Amniotic epithelial cell (primary cell): Measurements from ENCODE around the gene NOTCH1.
"Not testable (repeated sequence)": the region's sequence is repeated elsewhere in the genome, so short reads cannot be mapped to it uniquely, and the experiment has no call there.

Experiments used
- DNase-seq: peaks from one replicate; pipeline ENCODE4 v3.0.0-alpha.2; 2010; ENCODE audit warnings: low read depth

The NOTCH1 gene

DNA sequence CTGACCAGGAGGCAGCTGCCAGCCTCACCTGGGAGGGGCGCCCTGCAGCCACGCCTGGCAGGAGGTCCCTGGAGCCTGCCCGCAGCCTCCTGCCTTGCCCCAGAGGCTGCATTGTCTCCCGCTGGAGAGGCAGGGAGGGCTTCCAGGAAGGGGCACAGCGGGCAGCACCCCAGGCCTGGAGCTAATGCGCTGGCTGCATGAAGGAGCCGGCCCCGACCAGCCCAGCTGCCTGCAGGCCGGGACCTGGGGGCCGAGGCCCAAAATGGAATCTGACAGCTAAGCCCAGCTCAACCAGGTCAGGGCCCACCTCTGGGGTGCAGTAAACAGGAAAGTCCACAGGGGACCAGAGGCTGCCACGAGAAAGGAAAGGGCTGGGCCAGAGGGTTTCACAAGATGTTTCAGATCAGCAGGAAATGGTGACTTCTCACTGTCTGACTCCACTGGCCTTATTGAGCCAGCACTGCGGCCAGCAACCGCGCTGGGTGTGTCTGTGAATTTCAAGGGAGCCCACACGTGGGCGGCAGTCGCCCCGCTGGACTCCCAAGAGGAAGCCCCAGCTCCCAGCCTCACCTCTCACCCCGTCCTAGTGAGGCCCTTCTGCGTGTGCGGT, 18.6 kb upstream of the NOTCH1 start:
- DNase-seq, result peak; percentile 88

GRCh38 chr9:136563646-136564325, 17.9 kb upstream of the NOTCH1 start:
- DNase-seq, result no peak

GRCh38 chr9:136562746-136563495, 17.1 kb upstream of the NOTCH1 start:
- DNase-seq, result no peak

DNA sequence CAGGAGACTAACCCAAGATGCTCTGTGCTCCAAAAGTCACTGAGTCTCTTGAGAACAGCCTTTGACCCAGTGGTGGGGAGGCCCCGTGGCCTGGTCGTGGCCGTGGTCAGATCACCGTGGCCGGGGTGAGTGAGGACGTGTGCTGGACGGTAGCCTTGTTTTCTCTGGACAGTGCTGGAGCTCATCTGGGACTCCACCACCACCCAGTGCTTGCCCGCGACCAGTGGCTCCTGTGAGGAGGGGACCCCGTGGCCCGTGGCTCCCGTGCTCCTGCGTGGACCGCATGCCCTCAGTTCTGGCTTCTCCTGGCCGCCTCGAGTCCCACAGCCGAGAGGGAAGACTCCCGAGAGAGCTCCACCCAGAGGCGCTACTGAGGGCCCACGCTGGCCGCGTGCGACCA, 15.9 kb upstream of the NOTCH1 start:
- no peak for DNase-seq

DNA sequence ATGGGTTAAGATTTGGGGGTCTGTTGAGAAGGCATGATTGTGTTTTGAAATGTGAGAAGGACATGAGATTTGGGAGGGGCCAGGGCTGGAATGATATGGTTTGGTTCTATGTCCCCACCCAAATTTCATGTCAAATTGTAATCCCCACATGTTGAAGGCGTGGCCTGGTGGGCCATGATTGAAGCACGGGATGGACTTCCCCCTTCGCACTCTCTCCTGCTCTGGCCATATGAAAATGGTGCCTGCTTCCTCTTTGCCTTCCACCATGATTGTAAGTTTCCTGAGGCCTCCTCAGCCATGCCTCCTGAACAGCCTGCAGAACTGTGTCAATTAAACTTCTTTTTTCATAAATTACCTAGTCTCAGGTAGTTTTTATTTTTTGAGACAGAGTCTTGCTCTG, 14.7 kb upstream of the NOTCH1 start:
- no peak for DNase-seq

DNA sequence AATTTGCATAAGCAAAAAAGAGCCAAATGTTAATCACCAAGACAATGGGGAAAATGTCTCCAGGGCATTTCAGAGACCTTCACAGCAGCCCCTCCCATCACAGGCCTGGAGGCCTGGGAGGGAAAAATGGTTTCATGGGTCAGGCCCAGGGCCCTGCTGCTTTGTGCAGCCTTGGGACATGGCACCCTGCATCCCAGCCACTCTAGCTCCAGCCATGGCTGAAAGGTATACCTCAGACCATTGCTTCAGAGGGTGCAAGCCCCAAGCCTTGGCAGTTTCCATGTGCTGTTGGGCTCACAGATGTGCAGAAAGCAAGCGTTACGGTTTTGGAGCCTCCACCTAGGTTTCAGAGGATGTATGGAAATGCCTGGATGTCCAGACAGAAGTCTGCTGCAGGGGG, 13.5 kb upstream of the NOTCH1 start:
- not testable (repeated sequence) for DNase-seq

- not testable (repeated sequence) for DNase-seq
These were observed 13.0 kb upstream of the NOTCH1 start for GRCh38 chr9:136558846-136559245.

DNA sequence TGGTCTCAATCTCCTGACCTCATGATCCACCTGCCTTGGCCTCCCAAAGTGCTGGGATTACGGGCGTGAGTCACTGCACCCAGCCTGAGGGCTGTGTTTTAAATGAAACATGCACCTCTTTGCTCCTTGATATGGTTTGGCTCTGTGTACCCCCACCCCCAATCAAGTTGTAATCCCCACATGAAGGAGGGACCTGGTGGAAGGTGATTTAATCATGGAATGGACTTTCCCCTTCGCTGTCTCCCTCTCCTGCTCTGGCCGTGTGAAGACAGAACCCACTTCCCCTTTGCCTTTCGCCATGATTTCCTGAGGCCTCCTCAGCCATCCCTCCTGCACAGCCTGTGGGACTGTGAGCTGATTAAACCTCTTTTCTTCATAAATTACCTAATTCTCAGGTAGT, 12.5 kb upstream of the NOTCH1 start:
- DNase-seq, result no peak

GRCh38 chr9:136557036-136557435, 11.2 kb upstream of the NOTCH1 start:
- DNase-seq, result no peak

DNA sequence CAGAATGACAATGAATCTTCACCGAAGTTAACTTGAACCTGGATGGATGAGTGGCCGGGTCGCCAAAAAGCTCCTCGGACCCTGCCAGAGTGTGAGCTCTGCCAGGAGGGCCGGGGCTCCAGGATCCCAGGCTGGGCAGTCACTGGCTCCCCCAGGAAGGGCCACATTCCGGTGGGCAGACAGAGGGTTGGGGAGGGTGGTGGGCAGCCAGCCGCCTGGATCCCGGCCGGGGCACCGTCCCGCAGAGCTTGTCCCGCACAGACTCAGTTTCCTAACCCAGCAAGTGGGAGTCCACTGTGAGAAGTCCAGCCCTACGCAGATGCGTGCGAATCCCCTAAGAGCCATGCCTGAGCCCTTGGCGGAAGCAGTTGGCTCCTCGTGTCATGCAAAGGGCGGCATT, 10.3 kb upstream of the NOTCH1 start:
- DNase-seq, result no peak

- peak; percentile 24 for DNase-seq
These were observed 9.0 kb upstream of the NOTCH1 start for GRCh38 chr9:136554870-136555269.

GRCh38 chr9:136553581-136553980, 7.7 kb upstream of the NOTCH1 start:
- DNase-seq, result no peak

GRCh38 chr9:136552117-136552703, 6.4 kb upstream of the NOTCH1 start:
- DNase-seq, result peak; percentile 97

DNA sequence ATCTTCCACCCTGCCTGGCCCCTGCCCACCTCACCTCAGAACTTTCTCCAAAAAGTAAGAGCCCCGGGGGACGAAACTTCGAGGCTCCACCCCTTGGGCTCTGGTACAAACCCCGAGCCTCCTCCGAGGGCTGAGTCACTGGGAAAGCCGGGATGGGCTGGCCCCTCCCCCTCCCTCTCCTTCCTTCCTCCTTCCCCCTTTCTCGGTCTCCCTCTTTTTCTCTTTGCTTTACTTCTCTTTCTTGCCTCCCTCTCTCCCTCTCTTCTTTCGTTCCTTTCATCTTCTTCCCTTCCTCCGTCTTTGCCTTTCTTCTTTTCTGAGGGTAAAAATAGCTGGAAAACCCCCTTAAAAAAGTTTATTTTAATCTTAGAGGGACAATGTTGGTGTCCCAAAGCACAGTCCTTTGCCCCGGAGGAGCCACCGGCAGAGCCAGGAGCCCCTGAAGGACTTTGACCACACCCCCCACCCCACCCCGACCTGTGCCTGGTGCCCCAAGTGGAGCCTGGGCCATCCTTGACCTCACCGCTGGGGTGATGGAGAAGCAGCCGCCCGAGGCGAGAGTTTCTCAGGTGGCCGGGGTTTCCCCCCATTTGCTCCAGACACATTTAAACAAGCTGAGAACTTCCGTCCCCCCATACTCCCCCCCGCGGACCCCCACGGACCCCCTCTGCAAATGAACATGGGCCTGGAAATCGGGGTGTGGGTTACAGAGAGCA, 5.7 kb upstream of the NOTCH1 start:
- peak; percentile 74 for DNase-seq

GRCh38 chr9:136550439-136551289, 4.8 kb upstream of the NOTCH1 start:
- DNase-seq, result no peak

DNA sequence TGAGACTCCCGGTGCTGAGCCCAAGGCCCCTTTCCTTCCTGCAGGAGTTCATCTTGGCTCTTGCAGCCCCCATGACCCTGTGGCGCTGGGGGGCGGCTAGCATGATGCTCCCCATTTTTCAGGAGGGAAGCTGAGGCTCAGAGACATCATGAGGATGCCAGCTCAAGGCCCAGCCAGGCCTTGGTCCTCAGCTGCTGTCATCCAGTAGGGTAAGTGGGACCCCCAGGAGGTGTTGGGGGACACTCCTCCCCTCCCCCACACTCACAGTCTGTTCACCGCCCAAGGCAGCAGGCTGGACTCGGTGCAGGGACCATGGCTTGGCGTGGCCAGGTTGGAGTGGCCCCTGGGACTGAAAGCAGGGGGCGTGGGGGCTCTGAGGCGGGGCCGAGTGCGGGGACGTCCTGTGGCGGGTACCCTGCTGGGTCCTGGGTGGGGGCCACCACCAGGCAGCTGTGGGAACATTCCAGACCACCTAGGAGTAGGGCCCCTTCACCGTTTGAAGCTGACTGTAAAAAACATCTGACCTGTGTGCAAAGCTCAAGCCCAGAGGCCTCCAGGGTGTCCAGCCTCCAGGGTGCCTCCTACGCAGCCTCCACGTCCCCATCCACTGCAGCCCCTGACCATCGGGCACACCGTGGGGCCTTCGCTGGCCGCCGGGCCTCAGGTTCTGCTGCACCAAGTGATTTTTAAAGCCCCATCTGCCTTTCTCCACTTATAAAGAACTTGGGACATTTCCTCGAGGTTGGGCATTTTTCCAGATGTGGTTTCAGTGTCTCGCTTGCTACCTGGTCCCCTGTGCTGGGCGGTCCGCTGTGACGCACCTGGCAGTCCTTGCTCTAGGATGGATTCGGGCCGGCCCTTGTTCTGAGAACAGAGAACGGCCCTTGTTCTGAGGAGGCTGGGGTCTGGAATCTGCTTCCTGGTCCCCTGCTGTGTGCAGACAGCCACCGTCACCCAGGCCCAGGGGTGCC, 3.4 kb upstream of the NOTCH1 start:
- DNase-seq, result no peak

DNA sequence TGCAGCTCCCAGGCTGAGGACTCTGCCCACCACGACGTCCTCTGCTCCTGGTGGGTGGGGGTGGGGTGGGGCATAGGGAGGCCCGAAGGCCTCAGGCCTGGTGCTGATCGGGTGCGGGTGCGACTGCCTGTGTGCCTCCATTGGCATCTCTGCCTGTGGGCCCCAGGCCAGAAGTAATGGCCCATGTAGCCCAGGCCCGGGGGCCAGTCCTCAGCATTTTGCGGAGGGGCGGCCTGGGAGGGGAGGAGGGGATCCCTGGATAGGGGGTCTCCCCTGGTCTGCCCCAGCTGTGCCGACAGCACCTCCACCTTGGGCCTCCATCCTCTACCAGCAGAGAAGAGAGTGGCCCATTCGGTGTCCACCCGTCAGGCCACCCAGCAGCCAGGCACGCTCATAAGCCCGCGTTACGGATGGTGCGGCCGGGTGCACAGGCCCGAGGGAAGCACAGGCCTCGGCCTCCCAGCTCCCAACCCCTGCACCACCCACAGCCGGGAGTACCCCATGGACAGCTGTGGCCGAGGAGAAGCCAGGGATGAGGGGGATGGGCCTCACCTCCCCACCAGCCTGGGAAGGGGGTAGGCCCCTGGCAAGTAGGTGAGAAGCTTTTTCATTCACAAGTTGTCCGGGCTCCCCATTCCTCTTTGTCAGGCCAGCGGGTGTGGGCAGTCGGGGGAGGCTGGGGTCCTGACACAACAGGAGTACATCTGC, 1.8 kb upstream of the NOTCH1 start:
- no peak for DNase-seq

DNA sequence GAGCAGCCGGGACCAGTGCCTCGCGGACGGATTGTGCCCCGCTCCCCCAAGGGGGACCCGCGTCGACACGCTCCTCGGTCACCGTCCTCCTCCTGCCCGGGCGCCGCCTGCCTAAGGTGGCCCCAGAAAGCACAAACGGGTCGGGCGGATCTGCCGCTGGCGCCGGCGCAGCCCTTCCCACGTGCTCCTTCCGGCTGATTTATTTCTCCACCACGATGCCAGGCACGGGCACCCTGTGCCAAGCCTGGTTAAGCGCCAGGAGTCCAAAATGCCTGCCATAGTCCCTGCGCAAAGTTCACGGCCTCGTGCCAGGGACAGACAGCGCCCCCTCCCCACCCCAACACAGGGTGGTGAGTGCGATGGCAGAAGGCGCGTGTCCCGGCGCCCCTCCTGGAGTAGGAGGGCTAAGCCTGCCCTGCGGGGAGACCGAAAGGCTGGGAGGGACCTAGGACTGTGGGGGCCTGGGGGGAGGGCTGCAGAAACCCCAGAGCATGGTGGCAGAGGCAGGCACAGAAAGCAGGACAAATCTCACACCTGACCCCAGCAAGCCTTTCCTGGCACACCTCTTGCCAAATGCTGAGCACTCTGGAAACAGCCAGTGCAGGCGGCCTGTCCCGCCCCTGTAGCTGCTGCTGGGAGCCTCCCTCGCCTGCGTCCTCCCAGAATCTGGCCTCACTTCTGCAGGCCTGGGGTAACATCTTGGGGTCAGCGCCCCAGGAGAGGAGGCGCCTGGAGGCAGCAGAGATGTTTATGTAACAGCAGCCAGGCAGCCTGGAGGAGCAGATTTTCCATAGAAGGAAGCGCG, 1.1 kb upstream of the NOTCH1 start:
- peak; percentile 79 for DNase-seq

DNA sequence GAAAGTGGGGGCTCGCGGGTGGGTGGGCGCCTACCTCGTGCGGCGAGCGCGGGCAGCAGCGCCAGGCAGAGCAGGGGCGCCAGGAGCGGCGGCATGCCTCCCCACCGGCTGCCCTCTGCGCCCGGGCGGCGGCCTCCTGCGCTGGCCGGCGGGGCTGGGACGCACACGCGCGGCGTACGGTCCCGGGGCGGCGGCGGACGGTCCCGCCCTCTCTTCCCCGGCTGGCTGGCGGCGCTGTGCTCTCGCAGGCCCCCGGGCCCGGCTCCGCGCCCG, 220 bp downstream of the NOTCH1 start:
- no peak for DNase-seq
